RWPE1 (cell line): ENCODE results near the gene NDUFB10.
"Not testable (repeated sequence)": the region's sequence is repeated elsewhere in the genome, so short reads cannot be mapped to it uniquely, and the experiment has no call there.

Experiments used
- CTCF ChIA-PET: fragments of 350-600 bp; sonication (Branson Sonifier 250); formaldehyde crosslinking; extraction: SDS; loops from one replicate; lab custom pipeline; 2021; lab: Yijun Ruan, JAX
- POLR2A ChIA-PET: fragments of 400-600 bp; formaldehyde crosslinking; extraction: SDS; loops from one replicate; lab custom pipeline; 2020; ENCODE audit warnings: antibody characterized with exemption; ENCODE audit not compliant: low non-redundant PET; lab: Yijun Ruan, JAX
- DNase-seq: peaks from one replicate; pipeline ENCODE4 v3.0.0; 2012; ENCODE audit warnings: low spot score
- H3K27ac ChIP-seq: fragments of 450-650 bp; 2 replicates; pipeline ENCODE4 v1.5.1; 2017
- TF ChIP-seq, protein P1 (sequence below): fragments of 450-650 bp; conservative IDR thresholded peaks from 2 replicates; pipeline ENCODE4 v1.5.1; 2017; ENCODE audit warnings: low read depth, mild to moderate bottlenecking

Gene NDUFB10

DNA sequence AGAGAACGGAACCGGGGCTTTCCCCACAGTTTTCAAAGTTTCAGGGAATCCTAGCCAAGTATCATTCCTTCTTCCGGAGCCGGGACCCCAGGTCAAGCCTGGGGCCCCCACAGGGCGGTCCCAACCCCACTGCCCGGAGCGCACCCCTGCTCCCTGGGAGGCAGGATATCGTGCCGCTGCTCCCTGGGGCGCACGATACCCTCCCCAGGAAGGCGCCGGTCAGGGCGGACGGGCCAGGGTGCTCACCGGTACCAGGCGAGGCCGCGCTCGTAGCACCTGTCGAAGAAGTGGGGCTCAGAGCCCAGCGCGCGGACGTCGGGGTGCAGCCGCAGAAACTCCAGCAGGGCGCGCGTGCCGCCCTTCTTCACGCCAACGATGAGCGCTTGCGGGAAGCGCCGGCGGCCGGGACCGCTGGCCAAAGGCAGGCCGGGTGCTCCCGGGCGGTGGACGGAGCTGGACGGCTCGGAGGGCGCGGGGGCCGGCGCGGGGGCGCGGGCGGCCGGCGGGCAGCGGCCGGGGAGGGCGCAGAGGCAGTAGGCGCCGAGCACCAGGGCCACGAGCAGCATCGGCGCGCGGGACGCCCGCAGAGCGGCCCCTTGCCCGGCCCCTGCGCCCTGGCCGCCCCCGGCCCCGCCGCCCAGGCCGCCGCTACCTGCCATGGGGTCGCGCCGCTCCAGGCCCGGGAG is 41.5 kb upstream of the NDUFB10 start:
- CTCF ChIA-PET: no interaction called here
- H3K27ac ChIP-seq: no peak overlapping the region
- TF ChIP-seq, protein P1, sequence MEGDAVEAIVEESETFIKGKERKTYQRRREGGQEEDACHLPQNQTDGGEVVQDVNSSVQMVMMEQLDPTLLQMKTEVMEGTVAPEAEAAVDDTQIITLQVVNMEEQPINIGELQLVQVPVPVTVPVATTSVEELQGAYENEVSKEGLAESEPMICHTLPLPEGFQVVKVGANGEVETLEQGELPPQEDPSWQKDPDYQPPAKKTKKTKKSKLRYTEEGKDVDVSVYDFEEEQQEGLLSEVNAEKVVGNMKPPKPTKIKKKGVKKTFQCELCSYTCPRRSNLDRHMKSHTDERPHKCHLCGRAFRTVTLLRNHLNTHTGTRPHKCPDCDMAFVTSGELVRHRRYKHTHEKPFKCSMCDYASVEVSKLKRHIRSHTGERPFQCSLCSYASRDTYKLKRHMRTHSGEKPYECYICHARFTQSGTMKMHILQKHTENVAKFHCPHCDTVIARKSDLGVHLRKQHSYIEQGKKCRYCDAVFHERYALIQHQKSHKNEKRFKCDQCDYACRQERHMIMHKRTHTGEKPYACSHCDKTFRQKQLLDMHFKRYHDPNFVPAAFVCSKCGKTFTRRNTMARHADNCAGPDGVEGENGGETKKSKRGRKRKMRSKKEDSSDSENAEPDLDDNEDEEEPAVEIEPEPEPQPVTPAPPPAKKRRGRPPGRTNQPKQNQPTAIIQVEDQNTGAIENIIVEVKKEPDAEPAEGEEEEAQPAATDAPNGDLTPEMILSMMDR: no peak
- DNase-seq: no peak
- POLR2A ChIA-PET: no interaction called here

DNA sequence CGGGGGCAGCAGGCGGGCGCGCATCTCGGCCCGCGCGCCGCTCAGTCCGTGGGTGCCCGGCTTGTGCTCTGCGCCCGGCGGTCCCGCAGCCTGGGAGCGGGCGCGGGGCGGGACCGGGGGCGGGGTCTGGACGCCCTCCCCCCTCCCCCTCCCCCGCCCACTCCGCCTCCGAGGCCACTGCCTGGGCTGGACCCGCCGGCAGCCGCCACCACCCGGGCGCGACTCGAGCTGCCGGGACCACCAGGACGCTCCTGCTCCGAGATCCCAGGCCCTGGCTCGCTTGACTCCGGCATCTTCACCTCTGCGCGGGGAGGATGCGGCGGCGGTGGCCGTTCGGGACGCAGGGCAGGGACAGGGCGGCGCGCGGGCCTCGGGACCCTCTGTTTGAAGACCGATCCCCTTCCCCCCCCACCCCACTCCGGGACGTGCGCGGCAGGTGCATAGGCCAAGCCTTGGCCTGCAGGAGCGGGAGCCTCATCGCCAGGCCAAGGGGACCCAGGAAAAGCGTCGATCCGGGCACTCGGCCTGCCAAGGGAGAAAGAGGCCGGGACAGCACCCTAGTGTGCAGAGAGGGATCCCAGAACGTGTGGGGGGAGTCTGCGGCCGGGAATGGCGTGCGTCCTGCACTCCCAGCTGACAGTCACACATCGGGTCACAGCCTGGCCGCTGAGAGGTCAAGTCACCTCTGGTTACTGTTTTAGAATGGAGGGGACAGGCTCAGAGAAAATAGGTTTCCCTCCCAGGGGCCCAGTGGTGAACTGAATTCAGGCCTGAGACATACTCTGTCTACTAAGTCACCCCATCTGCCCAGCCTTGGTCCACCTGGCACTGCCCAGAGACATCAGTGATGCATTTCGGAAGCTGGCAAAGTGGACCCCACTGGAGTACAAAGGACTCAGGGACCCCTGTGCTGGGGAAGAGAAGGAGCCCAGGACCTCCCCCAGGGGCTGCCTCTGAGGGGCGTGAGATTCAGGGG is 40.7 kb upstream of the NDUFB10 start, which contains the start of gene HS3ST6:
TSS of gene HS3ST6 (minus strand) at position 65 of the 976 bp plus-strand sequence. CDS start 92 bp downstream, outside the sequence.
- ChIA-PET CTCF (interaction anchor here (1.4 kb wide), 1 partner anchor 11 kb away, joined by 6 read pairs; no protein-coding TSS in a partner anchor), POLR2A (no interaction called here)
- H3K27ac ChIP-seq: no peak within 1 kb of the TSS
- DNase-seq: no peak
- TF ChIP-seq, protein P1: no peak

DNA sequence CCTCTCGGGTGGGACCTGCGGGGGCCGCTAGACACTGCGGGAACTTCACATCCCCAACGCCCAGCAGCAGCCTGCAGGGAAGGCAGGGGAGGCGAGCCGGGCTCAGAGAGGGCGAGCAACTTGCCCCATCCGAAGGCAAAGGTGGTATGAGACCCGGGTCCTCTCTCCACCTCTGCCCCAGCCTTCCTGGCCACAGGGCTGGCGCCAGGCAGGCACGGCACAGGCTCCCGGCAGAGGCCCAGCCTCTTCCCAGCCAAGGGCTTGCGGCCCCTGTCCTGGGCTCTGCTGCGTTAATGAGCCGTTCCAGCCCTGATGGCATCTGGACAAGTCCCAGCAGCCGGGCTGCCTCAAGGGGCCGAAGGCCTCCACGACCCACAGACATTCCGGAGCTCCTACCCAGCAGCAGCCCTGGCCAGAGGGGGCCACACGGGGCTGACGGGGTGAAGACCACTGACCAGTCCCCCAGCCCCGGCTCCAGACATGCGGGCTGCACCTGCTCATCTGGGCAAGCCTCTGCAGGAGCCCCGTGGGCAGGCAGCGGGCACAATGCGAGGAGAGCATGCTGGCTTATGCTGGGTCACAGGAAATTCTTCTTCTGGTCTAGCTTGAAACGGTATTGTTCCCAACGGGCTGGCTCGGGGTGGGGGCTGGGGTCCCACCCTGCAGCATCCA is 39.9 kb upstream of the NDUFB10 start:
- H3K27ac ChIP-seq: no peak overlapping the region
- DNase-seq: no peak
- POLR2A ChIA-PET: no interaction called here
- TF ChIP-seq, protein P1: no peak
- CTCF ChIA-PET: interaction anchor here (0.6 to 1.4 kb wide), 4 partner anchors 10 to 237 kb away, joined by 3 to 6 read pairs (median 6); no protein-coding TSS in a partner anchor

DNA sequence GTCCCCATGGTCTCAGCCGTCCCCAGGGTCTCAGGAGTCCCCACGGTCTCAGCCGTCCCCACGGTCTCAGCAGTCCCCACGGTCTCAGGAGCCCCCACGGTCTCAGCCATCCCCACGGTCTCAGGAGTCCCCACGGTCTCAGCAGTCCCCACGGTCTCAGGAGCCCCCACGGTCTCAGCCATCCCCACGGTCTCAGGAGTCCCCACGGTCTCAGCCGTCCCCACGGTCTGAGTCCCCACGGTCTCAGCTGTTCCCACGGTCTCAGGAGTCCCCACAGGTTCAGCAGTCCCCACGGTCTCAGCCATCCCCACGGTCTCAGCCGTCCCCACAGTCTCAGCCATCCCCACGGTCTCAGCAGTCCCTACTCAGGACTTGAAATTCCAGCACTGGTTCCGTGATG is 39.2 kb upstream of the NDUFB10 start:
- POLR2A ChIA-PET, H3K27ac ChIP-seq, DNase-seq: not testable (repeated sequence)
- CTCF ChIA-PET: interaction anchor here (0.6 to 1.4 kb wide), 4 partner anchors 9 to 237 kb away, joined by 3 to 6 read pairs (median 6); no protein-coding TSS in a partner anchor

DNA sequence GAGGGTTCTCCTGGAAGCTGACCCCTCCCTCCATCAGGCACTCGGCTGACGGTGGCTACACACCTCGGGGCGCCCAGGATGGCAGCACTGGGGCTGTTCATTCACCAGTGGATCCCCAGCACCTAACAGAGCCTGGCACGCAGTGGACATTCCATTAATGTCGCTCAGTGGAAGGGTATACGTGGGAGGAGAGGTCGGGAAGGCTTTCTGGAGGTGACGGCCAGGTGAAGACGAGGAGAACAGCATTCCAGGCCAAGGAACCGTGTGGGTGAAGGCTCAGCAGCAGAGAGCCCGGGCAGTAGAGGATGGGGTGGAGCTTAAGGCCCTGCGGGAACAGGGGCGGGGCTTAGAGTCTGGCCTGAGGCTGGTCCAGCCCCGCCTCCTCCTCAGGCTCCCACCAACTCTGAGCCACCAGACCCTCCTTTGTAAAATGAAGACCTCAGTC is 38.6 kb upstream of the NDUFB10 start:
- TF ChIP-seq, protein P1: no peak
- DNase-seq: no peak
- CTCF ChIA-PET: interaction anchor here (0.6 to 0.7 kb wide), 2 partner anchors 11 to 57 kb away, joined by 3 read pairs; no protein-coding TSS in a partner anchor
- POLR2A ChIA-PET: no interaction called here
- no peak overlapping the region for H3K27ac ChIP-seq

DNA sequence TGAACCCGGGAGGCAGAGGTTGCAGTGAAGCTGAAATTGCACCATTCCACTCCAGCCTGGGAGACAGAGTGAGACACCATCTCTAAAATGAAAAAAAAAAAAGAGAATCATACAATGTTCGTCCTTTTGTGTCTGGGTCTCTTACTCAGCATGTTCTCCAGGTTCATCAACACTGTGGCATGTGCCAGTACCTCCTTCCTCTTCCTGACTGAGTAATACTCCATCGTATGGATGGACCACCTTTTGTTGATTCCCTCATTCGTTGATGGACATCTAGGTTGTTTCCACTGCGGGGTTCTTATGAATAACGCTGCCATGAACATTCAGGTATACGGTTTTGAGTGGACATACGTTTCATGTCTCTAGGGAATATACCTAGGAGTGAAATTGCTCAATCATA is 37.0 kb upstream of the NDUFB10 start:
- ChIA-PET CTCF (no interaction called here), POLR2A (no interaction called here)
- DNase-seq: no peak
- TF ChIP-seq, protein P1: no peak
- no peak overlapping the region for H3K27ac ChIP-seq
